ENCODE measurements around the gene CERS1.

CERS1 gene

GRCh38 chr19:18870531-18871172 is 25.3 kb downstream of the CERS1 start:
- TF ChIP-seq CTCF (IDR thresholded peaks at IDR 0.05; ENCODE audit: borderline replicate concordance, control extremely low read depth, extremely low read depth, insufficient read depth, missing control alignments), result no peak
- in situ Hi-C loops (cut with MboI; ENCODE audit: low sequenced_read_pairs, unreplicated experiment), result no loop called here
- no peak for DNase-seq (ENCODE audit: low spot score)

GRCh38 chr19:18869781-18870530 is 26.0 kb downstream of the CERS1 start:
- no peak for DNase-seq (ENCODE audit: low spot score)
- no peak for TF ChIP-seq CTCF (IDR thresholded peaks at IDR 0.05; ENCODE audit: borderline replicate concordance, control extremely low read depth, extremely low read depth, insufficient read depth, missing control alignments)
- in situ Hi-C loops (cut with MboI; ENCODE audit: low sequenced_read_pairs, unreplicated experiment), result no loop called here

DNA sequence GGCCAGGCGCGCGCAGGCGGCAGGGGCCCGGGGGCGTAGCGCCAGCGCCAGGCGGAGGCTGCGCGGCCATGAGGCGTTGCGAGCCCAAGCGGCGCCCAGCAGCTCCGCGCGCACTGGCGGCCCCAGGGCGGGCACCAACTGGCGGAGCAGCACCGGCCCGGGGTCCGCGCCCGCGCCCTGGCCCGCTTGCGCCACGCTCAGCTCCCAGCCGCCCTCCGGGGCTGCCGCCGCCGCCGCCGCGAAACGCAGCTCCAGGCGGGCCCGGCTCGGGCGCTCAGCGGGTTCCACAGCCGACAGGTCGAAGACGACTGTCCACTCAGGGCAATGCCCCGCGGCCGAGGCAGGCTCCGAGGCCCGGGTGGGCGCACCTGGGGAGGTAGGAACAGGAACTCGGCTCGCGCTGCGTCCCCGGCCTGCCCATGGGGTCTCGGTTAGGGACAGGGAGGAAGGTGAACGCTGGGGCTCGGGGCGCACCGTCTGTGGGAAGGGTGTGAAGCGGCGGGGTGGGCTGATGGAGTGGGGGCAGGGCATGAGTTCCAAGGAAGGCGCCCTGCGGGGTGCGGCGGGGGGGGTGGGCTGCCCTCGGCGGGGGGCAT is 26.8 kb downstream of the CERS1 start:
- no peak for DNase-seq (ENCODE audit: low spot score)
- in situ Hi-C loops (cut with MboI; ENCODE audit: low sequenced_read_pairs, unreplicated experiment), result no loop called here
- no peak for TF ChIP-seq CTCF (IDR thresholded peaks at IDR 0.05; ENCODE audit: borderline replicate concordance, control extremely low read depth, extremely low read depth, insufficient read depth, missing control alignments)

DNA sequence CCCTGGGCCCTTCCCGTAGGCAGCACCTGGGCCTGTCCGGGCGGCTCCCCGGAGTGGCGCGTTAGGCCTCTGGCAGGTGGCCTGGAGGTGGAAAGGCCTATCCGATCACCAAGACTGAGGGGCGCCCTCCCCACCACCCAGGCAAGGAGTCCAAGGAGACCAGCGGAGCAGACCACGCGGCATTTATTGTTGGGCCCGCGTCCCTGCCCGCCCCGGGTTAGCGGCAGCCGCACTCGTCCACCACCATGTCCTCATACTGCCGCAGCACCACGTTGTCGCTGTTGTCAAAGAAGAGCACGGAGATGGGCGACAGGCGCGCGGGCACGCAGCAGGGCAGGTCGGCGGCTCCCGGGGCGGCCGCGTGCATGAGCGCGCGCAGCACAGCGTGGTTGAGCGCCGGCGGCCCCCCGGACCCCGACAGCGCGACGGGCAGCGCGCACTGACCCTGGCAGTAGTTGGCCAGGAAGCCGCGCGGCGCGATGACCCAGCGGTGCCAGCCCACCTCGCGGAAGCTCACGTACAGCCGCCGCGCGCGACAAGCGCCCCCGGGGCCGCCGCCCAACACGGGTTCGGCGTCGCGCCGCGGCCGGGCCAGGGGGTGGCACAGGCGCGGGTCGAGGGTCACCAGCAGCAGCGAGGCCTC is 27.5 kb downstream of the CERS1 start:
- no peak for DNase-seq (ENCODE audit: low spot score)
- TF ChIP-seq CTCF (IDR thresholded peaks at IDR 0.05; ENCODE audit: borderline replicate concordance, control extremely low read depth, extremely low read depth, insufficient read depth, missing control alignments), result no peak
- in situ Hi-C loops (cut with MboI; ENCODE audit: low sequenced_read_pairs, unreplicated experiment), result no loop called here

DNA sequence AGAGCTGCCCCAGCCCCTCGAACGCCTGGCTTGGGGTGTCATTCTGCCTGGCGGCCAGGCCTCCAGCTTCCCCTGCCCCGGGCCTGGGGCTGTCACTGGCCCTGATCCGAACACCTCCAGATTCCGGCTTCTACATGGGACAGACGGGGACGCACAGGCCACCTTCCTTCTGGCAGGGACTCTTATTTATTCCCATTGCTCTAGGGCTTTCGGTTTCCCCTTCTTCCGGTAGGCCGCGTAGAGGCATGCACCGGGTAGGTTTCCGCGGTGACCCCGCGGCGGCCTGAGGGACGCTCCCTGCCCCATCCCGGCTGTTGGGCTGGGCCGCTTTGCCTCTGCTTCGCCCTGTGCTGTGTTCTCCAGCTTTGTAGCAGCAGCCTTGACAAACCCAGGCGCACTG is 28.2 kb downstream of the CERS1 start:
- in situ Hi-C loops (cut with MboI; ENCODE audit: low sequenced_read_pairs, unreplicated experiment), result no loop called here
- TF ChIP-seq CTCF (IDR thresholded peaks at IDR 0.05; ENCODE audit: borderline replicate concordance, control extremely low read depth, extremely low read depth, insufficient read depth, missing control alignments), result no peak
- no peak for DNase-seq (ENCODE audit: low spot score)

DNA sequence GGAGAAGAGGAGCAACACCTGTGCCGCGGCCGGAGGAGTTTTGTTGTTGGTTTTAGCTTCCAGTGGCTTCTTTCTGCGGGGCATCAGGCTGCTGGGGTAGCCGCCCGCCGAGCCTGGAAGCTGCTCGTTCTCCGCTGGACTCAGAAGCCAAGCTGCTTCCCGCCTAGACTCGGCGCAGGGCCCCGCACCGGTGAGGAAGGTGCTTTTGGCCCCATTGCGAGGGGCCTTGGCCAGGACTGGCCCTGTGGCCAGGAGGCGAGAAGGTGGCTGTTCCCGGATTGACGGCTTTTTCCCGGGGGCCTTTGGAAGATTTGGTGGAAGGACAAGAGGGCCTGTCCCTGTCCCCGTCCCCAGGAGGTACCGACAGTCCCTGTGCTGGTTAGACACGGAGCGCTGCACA is 28.8 kb downstream of the CERS1 start:
- no peak for TF ChIP-seq CTCF (IDR thresholded peaks at IDR 0.05; ENCODE audit: borderline replicate concordance, control extremely low read depth, extremely low read depth, insufficient read depth, missing control alignments)
- DNase-seq (ENCODE audit: low spot score), result no peak
- in situ Hi-C loops (cut with MboI; ENCODE audit: low sequenced_read_pairs, unreplicated experiment), result no loop called here
